ENCODE data around the gene SF3B4. TPM values are rescaled to one million over a fixed set of nuclear protein-coding genes. Genes with fewer than 3 reads are reported as not detected.
"Not testable (repeated sequence)": the region's sequence is repeated elsewhere in the genome, so short reads cannot be mapped to it uniquely, and the experiment has no call there.

SF3B4 gene
- polyA plus RNA-seq, 4 donors: 34.3 to 54.0 (median 42.8) TPM

GRCh38 chr1:149940427-149940826 lies 12.8 kb upstream of the SF3B4 start:
- H3K9me3 ChIP-seq (ENCODE audit: control insufficient read depth in 2 of 2, insufficient read depth in 1 of 2, low read depth in 1 of 2, low read length in 1 of 2): no peaks in the 10 kb centered on the region
- H3K27ac ChIP-seq (ENCODE audit: low read depth in 1 of 3, low read length in 2 of 3): peak overlapping the region in 2 of 3 donors; percentile 71 to 93
- FAIRE-seq (no peak), DNase-seq (no peak)
- H3K4me1 ChIP-seq (ENCODE audit: control insufficient read depth in 3 of 3, insufficient read depth in 2 of 3, low read depth in 1 of 3, low read length in 2 of 3): peaks cover 2 to 43% (median 9%) of the 10 kb centered on the region in 3 donors
- H3K4me3 ChIP-seq (ENCODE audit: low read depth in 1 of 3, low read length in 3 of 3): no peak overlapping the region
- peaks cover 4 to 20% (median 11%) of the 10 kb centered on the region in 3 donors for H3K36me3 ChIP-seq (ENCODE audit: control insufficient read depth in 3 of 3, insufficient read depth in 2 of 3, low read depth in 1 of 3, low read length in 3 of 3)
- no peaks in the 10 kb centered on the region for H3K27me3 ChIP-seq (ENCODE audit: control insufficient read depth in 3 of 3, insufficient read depth in 3 of 3, low read length in 3 of 3)
- WGBS, 3 donors: 89 to 96% (median 91%) methylated on average over 3 of the region's 3 CpGs

GRCh38 chr1:149938668-149939003 lies 11.0 kb upstream of the SF3B4 start:
- H3K9me3 ChIP-seq (ENCODE audit: control insufficient read depth in 2 of 2, insufficient read depth in 1 of 2, low read depth in 1 of 2, low read length in 1 of 2); DNase-seq; H3K27me3 ChIP-seq (ENCODE audit: control insufficient read depth in 3 of 3, insufficient read depth in 3 of 3, low read length in 3 of 3); FAIRE-seq: not testable (repeated sequence)
- Histone ChIP-seq H3K27ac (ENCODE audit: low read depth in 1 of 3, low read length in 2 of 3) (peak overlapping the region; percentile 75 to 93 (median 91)), H3K4me1 (ENCODE audit: control insufficient read depth in 3 of 3, insufficient read depth in 2 of 3, low read depth in 1 of 3, low read length in 2 of 3) (peaks cover 6 to 53% (median 9%) of the 10 kb centered on the region in 3 donors), H3K4me3 (ENCODE audit: low read depth in 1 of 3, low read length in 3 of 3) (peak overlapping the region in 2 of 3 donors; percentile 6 to 27), H3K36me3 (ENCODE audit: control insufficient read depth in 3 of 3, insufficient read depth in 2 of 3, low read depth in 1 of 3, low read length in 3 of 3) (peaks cover 0 to 20% (median 5%) of the 10 kb centered on the region in 3 donors)
- 6 to 49% (median 31%) methylated on average over 12 to 13 of the region's 13 CpGs for WGBS, 3 donors

GRCh38 chr1:149937759-149938158 lies 10.2 kb upstream of the SF3B4 start:
- Histone ChIP-seq H3K4me1 (ENCODE audit: control insufficient read depth in 3 of 3, insufficient read depth in 2 of 3, low read depth in 1 of 3, low read length in 2 of 3) (peaks cover 6 to 59% (median 9%) of the 10 kb centered on the region in 3 donors), H3K27me3 (ENCODE audit: control insufficient read depth in 3 of 3, insufficient read depth in 3 of 3, low read length in 3 of 3) (no peaks in the 10 kb centered on the region), H3K27ac (ENCODE audit: low read depth in 1 of 3, low read length in 2 of 3) (peak overlapping the region; percentile 75 to 93 (median 91)), H3K4me3 (ENCODE audit: low read depth in 1 of 3, low read length in 3 of 3) (peak overlapping the region in 1 of 3 donors; percentile 14), H3K9me3 (ENCODE audit: control insufficient read depth in 2 of 2, insufficient read depth in 1 of 2, low read depth in 1 of 2, low read length in 1 of 2) (no peaks in the 10 kb centered on the region), H3K36me3 (ENCODE audit: control insufficient read depth in 3 of 3, insufficient read depth in 2 of 3, low read depth in 1 of 3, low read length in 3 of 3) (peaks cover 0 to 25% (median 6%) of the 10 kb centered on the region in 3 donors)
- DNase-seq (peak; percentile 57 to 70), FAIRE-seq (no peak)

- DNase-seq (peak; percentile 74 to 91), FAIRE-seq (no peak)
- no peaks in the 10 kb centered on the region for H3K9me3 ChIP-seq (ENCODE audit: control insufficient read depth in 2 of 2, insufficient read depth in 1 of 2, low read depth in 1 of 2, low read length in 1 of 2)
- no peaks in the 10 kb centered on the region for H3K27me3 ChIP-seq (ENCODE audit: control insufficient read depth in 3 of 3, insufficient read depth in 3 of 3, low read length in 3 of 3)
- peaks cover 8 to 59% (median 9%) of the 10 kb centered on the region in 3 donors for H3K4me1 ChIP-seq (ENCODE audit: control insufficient read depth in 3 of 3, insufficient read depth in 2 of 3, low read depth in 1 of 3, low read length in 2 of 3)
- peak overlapping the region; percentile 75 to 93 (median 91) for H3K27ac ChIP-seq (ENCODE audit: low read depth in 1 of 3, low read length in 2 of 3)
- WGBS, 3 donors: 8 to 20% (median 14%) methylated on average over 8 of the region's 8 CpGs
- H3K4me3 ChIP-seq (ENCODE audit: low read depth in 1 of 3, low read length in 3 of 3): peak overlapping the region in 2 of 3 donors; percentile 62 to 69
- peaks cover 0 to 30% (median 6%) of the 10 kb centered on the region in 3 donors for H3K36me3 ChIP-seq (ENCODE audit: control insufficient read depth in 3 of 3, insufficient read depth in 2 of 3, low read depth in 1 of 3, low read length in 3 of 3)
Measured at GRCh38 chr1:149936992-149937705, 9.5 kb upstream of the SF3B4 start.

- H3K36me3 ChIP-seq (ENCODE audit: control insufficient read depth in 3 of 3, insufficient read depth in 2 of 3, low read depth in 1 of 3, low read length in 3 of 3): peaks cover 0 to 37% (median 11%) of the 10 kb centered on the region in 3 donors
- WGBS, 3 donors: 6 to 31% (median 29%) methylated on average over 18 of the region's 18 CpGs
- FAIRE-seq: no peak
- peak; percentile 91 to 93 for DNase-seq
- H3K4me3 ChIP-seq (ENCODE audit: low read depth in 1 of 3, low read length in 3 of 3): peak within 1 kb of the TSS; percentile 12 to 69 (median 62)
- H3K9me3 ChIP-seq (ENCODE audit: control insufficient read depth in 2 of 2, insufficient read depth in 1 of 2, low read depth in 1 of 2, low read length in 1 of 2): no peaks in the 10 kb centered on the region
- no peaks in the 10 kb centered on the region for H3K27me3 ChIP-seq (ENCODE audit: control insufficient read depth in 3 of 3, insufficient read depth in 3 of 3, low read length in 3 of 3)
- peak within 1 kb of the TSS; percentile 75 to 93 (median 91) for H3K27ac ChIP-seq (ENCODE audit: low read depth in 1 of 3, low read length in 2 of 3)
- peaks cover 8 to 62% (median 9%) of the 10 kb centered on the region in 3 donors for H3K4me1 ChIP-seq (ENCODE audit: control insufficient read depth in 3 of 3, insufficient read depth in 2 of 3, low read depth in 1 of 3, low read length in 2 of 3)
Measured at GRCh38 chr1:149936170-149936991, 8.8 kb upstream of the SF3B4 start, which contains the start of gene MTMR11. Gene MTMR11 (minus strand): TSS chr1:149936879. CDS start chr1:149936647, 232 bp downstream.

GRCh38 chr1:149934356-149934755 lies 6.8 kb upstream of the SF3B4 start:
- Histone ChIP-seq H3K9me3 (ENCODE audit: control insufficient read depth in 2 of 2, insufficient read depth in 1 of 2, low read depth in 1 of 2, low read length in 1 of 2) (no peaks in the 10 kb centered on the region), H3K27me3 (ENCODE audit: control insufficient read depth in 3 of 3, insufficient read depth in 3 of 3, low read length in 3 of 3) (no peaks in the 10 kb centered on the region), H3K36me3 (ENCODE audit: control insufficient read depth in 3 of 3, insufficient read depth in 2 of 3, low read depth in 1 of 3, low read length in 3 of 3) (peaks cover 2 to 56% (median 29%) of the 10 kb centered on the region in 3 donors), H3K4me1 (ENCODE audit: control insufficient read depth in 3 of 3, insufficient read depth in 2 of 3, low read depth in 1 of 3, low read length in 2 of 3) (peaks cover 6 to 66% (median 6%) of the 10 kb centered on the region in 3 donors), H3K4me3 (ENCODE audit: low read depth in 1 of 3, low read length in 3 of 3) (peak overlapping the region in 2 of 3 donors; percentile 62 to 69), H3K27ac (ENCODE audit: low read depth in 1 of 3, low read length in 2 of 3) (no peak overlapping the region)
- no peak for DNase-seq
- WGBS, 3 donors: 72 to 95% (median 74%) methylated on average over 2 of the region's 2 CpGs
- FAIRE-seq: no peak

GRCh38 chr1:149933208-149933607 lies 5.6 kb upstream of the SF3B4 start:
- Histone ChIP-seq H3K27me3 (ENCODE audit: control insufficient read depth in 3 of 3, insufficient read depth in 3 of 3, low read length in 3 of 3) (no peaks in the 10 kb centered on the region), H3K4me3 (ENCODE audit: low read depth in 1 of 3, low read length in 3 of 3) (peak overlapping the region in 1 of 3 donors; percentile 69), H3K36me3 (ENCODE audit: control insufficient read depth in 3 of 3, insufficient read depth in 2 of 3, low read depth in 1 of 3, low read length in 3 of 3) (peaks cover 2 to 61% (median 31%) of the 10 kb centered on the region in 3 donors), H3K9me3 (ENCODE audit: control insufficient read depth in 2 of 2, insufficient read depth in 1 of 2, low read depth in 1 of 2, low read length in 1 of 2) (no peaks in the 10 kb centered on the region), H3K27ac (ENCODE audit: low read depth in 1 of 3, low read length in 2 of 3) (no peak overlapping the region), H3K4me1 (ENCODE audit: control insufficient read depth in 3 of 3, insufficient read depth in 2 of 3, low read depth in 1 of 3, low read length in 2 of 3) (peaks cover 6 to 70% (median 14%) of the 10 kb centered on the region in 3 donors)
- DNase-seq (no peak), FAIRE-seq (no peak)
- WGBS, 3 donors: 94 to 99% (median 95%) methylated on average over 4 of the region's 4 CpGs

GRCh38 chr1:149932474-149932873 lies 4.9 kb upstream of the SF3B4 start:
- Histone ChIP-seq H3K9me3 (ENCODE audit: control insufficient read depth in 2 of 2, insufficient read depth in 1 of 2, low read depth in 1 of 2, low read length in 1 of 2) (no peaks in the 10 kb centered on the region), H3K27ac (ENCODE audit: low read depth in 1 of 3, low read length in 2 of 3) (peak overlapping the region in 1 of 3 donors; percentile 12), H3K27me3 (ENCODE audit: control insufficient read depth in 3 of 3, insufficient read depth in 3 of 3, low read length in 3 of 3) (no peaks in the 10 kb centered on the region), H3K36me3 (ENCODE audit: control insufficient read depth in 3 of 3, insufficient read depth in 2 of 3, low read depth in 1 of 3, low read length in 3 of 3) (peaks cover 2 to 65% (median 31%) of the 10 kb centered on the region in 3 donors), H3K4me3 (ENCODE audit: low read depth in 1 of 3, low read length in 3 of 3) (no peak overlapping the region), H3K4me1 (ENCODE audit: control insufficient read depth in 3 of 3, insufficient read depth in 2 of 3, low read depth in 1 of 3, low read length in 2 of 3) (peaks cover 6 to 63% (median 14%) of the 10 kb centered on the region in 3 donors)
- 74 to 92% (median 85%) methylated on average over 8 of the region's 8 CpGs for WGBS, 3 donors
- FAIRE-seq (no peak), DNase-seq (peak in 1 of 2 donors; percentile 41)

All from small intestine (tissue), 7 donors.